Measurements from ENCODE around the gene VSIG4. TPM values are rescaled to one million over a fixed set of nuclear protein-coding genes. Genes with fewer than 3 reads are reported as not detected.

Gene VSIG4
- total and polyA plus RNA-seq, 2 of the 8 experiments (the other 6 are each of a cell fraction or from before 2014, with no cell fraction given): not detected

DNA sequence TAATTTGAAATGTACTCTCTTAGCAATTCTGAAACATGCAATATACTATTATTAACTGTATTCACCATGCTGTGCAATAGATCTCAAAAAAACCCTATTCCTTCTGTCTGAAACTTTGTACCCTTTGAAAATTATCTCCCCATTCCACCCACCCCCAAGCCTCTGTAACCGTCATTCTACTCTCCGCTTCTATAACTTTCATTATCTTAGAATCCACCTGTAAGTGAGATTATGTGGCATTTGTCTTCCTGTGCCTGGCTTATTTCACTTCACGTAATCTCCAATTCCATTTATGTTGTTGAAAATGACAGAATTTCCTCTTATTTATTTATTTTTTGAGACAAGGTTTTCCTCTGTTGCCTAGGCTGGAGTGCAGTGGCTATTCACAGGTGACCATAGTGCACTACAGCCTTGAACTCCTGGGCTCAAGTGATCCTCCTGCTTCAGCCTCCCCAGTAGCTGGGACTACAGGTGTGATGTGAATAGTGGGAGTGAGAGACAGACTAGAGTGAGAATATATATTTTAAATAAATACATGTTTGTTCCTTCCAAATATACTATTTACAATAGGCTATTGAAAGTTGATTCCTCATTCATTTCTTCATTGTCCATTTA, 30.5 kb downstream of the VSIG4 start (continued):
- TF ChIP-seq, protein P1, sequence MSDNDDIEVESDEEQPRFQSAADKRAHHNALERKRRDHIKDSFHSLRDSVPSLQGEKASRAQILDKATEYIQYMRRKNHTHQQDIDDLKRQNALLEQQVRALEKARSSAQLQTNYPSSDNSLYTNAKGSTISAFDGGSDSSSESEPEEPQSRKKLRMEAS (IDR thresholded peaks at IDR 0.05): no peak
- TF ChIP-seq BACH1 (IDR thresholded peaks at IDR 0.05; ENCODE audit: low read length) (no peak), JUN (IDR thresholded peaks at IDR 0.05; ENCODE audit: low read depth, low read length) (no peak), TEAD4 (IDR thresholded peaks at IDR 0.05; ENCODE audit: low read depth, low read length) (no peak), SIN3A (conservative IDR thresholded peaks at IDR 0.05 in 1 of 2, IDR thresholded peaks at IDR 0.05 in 1 of 2; ENCODE audit: low read depth in 1 of 2, low read length in 2 of 2) (no peak), BRCA1 (IDR thresholded peaks at IDR 0.05; ENCODE audit: low read depth, low read length) (no peak), CEBPB (IDR thresholded peaks at IDR 0.05; ENCODE audit: low read depth, low read length) (no peak)
- TF ChIP-seq, protein P2, sequence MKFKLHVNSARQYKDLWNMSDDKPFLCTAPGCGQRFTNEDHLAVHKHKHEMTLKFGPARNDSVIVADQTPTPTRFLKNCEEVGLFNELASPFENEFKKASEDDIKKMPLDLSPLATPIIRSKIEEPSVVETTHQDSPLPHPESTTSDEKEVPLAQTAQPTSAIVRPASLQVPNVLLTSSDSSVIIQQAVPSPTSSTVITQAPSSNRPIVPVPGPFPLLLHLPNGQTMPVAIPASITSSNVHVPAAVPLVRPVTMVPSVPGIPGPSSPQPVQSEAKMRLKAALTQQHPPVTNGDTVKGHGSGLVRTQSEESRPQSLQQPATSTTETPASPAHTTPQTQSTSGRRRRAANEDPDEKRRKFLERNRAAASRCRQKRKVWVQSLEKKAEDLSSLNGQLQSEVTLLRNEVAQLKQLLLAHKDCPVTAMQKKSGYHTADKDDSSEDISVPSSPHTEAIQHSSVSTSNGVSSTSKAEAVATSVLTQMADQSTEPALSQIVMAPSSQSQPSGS (IDR thresholded peaks at IDR 0.05; ENCODE audit: low read length): no peak

Data from H1 (cell line).